Osteocyte (in vitro differentiated cells): Measurements from ENCODE around the gene ARSB. TPM values are rescaled to one million over a fixed set of nuclear protein-coding genes. Genes with fewer than 3 reads are reported as not detected.

ENCODE experiments used
- DNase-seq: peaks from one replicate; pipeline ENCODE4 v3.0.0; 2021; ENCODE audit warnings: mixed read lengths; ENCODE audit not compliant: unreplicated experiment; ENCODE audit errors: extremely low spot score
- H3K27ac Mint-ChIP-seq: one replicate; pipeline ENCODE4 v1.8.0; 2021; ENCODE audit warnings: mild to moderate bottlenecking, mixed read lengths; ENCODE audit not compliant: unreplicated experiment
- H3K27me3 Mint-ChIP-seq: one replicate; pipeline ENCODE4 v1.8.0; 2021; ENCODE audit warnings: mixed read lengths; ENCODE audit not compliant: unreplicated experiment
- H3K36me3 Mint-ChIP-seq: one replicate; pipeline ENCODE4 v1.8.0; 2021; ENCODE audit warnings: mixed read lengths; ENCODE audit not compliant: unreplicated experiment
- H3K4me1 Mint-ChIP-seq: one replicate; pipeline ENCODE4 v1.8.0; 2021; ENCODE audit warnings: mixed read lengths; ENCODE audit not compliant: unreplicated experiment
- H3K4me3 Mint-ChIP-seq: one replicate; pipeline ENCODE4 v1.8.0; 2021; ENCODE audit warnings: mild to moderate bottlenecking, moderate library complexity, mixed read lengths; ENCODE audit not compliant: unreplicated experiment
- H3K9me3 Mint-ChIP-seq: one replicate; pipeline ENCODE4 v1.8.0; 2021; ENCODE audit warnings: mixed read lengths; ENCODE audit not compliant: unreplicated experiment
- total RNA-seq: library from RNA; stranded (reverse); gene quantifications from 2 replicates; pipeline ENCODE4 v1.2.1, GENCODE V29; 2021
- TF ChIP-seq, protein P1 (sequence below): fragments of 200-600 bp; sonication (generic); IDR thresholded peaks from 2 replicates; pipeline ENCODE4 v1.5.0; 2021; ENCODE audit warnings: antibody characterized with exemption, mild to moderate bottlenecking, moderate library complexity

ARSB gene
- total RNA-seq, 1 donor from 2014 or later = 34.9 TPM

DNA sequence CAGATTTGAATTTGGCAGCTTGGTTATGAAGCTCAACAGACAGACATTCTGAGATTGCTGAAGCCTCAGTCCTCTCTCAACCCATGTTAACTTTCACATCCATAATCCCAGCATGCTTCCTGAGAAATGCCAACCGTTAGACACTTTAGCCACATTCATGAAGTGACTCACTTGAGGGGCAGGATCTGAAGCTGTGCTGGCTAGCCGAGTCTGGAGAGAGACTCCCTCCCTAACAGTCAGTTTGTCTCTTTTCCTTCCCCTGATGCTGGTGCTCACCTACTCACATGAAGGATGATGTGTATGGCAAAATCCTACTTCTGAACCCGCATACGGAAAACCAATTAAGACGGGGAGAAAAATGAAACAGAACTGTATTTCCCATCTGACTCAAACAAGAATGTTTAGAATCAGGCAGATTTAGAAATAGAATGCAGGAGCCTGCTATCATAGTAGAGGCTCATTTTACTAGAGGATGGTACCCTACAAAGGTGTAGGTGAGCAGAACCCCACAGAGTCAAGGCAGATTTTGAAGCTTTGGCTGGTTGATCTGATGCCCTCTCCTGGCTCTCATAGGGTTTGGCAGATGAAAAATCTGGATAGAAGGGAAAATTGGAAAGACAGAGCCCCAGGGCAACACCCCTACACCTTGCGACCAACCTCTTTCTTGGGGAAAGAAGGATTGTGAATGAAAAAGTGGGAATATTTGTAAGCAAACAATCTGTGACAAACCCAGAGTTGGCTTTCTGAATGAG, 185.7 kb downstream of the ARSB start:
- Mint-ChIP-seq H3K27ac (no peak overlapping the region), H3K9me3 (no peaks in the 10 kb centered on the region), H3K4me3 (no peak overlapping the region), H3K27me3 (no peaks in the 10 kb centered on the region), H3K36me3 (peaks cover 10% of the 10 kb centered on the region), H3K4me1 (peaks cover 33% of the 10 kb centered on the region)
- TF ChIP-seq, protein P1, sequence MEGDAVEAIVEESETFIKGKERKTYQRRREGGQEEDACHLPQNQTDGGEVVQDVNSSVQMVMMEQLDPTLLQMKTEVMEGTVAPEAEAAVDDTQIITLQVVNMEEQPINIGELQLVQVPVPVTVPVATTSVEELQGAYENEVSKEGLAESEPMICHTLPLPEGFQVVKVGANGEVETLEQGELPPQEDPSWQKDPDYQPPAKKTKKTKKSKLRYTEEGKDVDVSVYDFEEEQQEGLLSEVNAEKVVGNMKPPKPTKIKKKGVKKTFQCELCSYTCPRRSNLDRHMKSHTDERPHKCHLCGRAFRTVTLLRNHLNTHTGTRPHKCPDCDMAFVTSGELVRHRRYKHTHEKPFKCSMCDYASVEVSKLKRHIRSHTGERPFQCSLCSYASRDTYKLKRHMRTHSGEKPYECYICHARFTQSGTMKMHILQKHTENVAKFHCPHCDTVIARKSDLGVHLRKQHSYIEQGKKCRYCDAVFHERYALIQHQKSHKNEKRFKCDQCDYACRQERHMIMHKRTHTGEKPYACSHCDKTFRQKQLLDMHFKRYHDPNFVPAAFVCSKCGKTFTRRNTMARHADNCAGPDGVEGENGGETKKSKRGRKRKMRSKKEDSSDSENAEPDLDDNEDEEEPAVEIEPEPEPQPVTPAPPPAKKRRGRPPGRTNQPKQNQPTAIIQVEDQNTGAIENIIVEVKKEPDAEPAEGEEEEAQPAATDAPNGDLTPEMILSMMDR = peak; percentile 37
- no peak for DNase-seq

DNA sequence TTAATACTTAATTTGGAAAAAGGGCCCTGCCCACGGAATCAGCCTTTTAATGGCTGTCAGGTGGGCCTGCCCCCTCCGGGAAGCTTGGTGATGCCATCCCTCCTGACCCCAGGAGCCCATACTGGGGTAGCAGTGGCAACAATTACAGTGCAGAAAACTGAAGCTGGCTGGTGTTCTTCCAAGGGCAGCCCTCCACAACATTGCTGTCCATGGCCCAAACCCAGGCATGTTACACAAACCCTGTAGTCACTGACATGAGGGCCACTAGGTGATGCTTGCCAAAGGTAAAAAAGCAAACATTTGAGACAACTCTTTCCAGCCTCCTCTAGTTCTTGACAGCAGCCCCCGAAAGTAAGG, 186.5 kb downstream of the ARSB start:
- TF ChIP-seq, protein P1 = no peak
- Mint-ChIP-seq H3K4me1 (peaks cover 34% of the 10 kb centered on the region), H3K4me3 (no peak overlapping the region), H3K27me3 (no peaks in the 10 kb centered on the region), H3K9me3 (no peaks in the 10 kb centered on the region), H3K27ac (no peak overlapping the region), H3K36me3 (peaks cover 10% of the 10 kb centered on the region)
- DNase-seq = no peak

DNA sequence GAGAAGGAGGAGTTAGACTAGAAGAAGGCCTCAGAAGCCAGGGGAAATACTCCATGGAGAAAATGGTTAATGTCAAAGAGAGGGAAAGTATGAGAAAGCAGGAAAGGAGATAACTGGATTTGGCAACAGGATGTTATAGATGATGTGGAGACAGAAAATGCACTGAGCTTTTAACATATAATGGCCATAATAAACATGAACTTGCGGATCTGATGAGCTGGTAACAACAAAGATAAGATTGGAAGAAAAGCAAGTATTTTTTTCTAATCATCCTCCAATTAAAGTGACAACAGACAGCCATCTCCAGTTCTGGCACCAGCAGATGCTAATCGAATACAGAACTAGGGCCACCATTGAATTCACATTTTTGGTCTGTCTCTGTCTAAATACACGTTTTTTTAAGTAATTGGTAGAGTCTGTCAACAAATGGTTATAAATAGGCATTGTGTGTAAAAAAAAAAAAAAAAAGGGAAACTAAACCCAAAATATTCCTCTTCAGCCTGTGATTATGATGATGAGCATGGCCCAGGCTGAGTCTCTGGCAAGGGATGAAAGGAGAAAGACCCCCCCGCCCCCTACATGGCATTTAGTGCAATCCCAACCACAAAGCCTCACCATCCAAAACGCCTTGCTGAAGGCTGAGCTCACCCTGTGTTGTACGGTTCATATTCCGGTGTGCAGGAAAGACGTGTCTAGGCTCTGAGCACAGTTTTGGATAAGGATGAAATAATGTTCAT, 187.0 kb downstream of the ARSB start:
- no peak for DNase-seq
- H3K4me1 Mint-ChIP-seq = peaks cover 38% of the 10 kb centered on the region
- no peak overlapping the region for H3K27ac Mint-ChIP-seq
- H3K4me3 Mint-ChIP-seq = no peak overlapping the region
- TF ChIP-seq, protein P1 = no peak
- peaks cover 10% of the 10 kb centered on the region for H3K36me3 Mint-ChIP-seq
- no peaks in the 10 kb centered on the region for H3K27me3 Mint-ChIP-seq
- H3K9me3 Mint-ChIP-seq = no peaks in the 10 kb centered on the region

DNA sequence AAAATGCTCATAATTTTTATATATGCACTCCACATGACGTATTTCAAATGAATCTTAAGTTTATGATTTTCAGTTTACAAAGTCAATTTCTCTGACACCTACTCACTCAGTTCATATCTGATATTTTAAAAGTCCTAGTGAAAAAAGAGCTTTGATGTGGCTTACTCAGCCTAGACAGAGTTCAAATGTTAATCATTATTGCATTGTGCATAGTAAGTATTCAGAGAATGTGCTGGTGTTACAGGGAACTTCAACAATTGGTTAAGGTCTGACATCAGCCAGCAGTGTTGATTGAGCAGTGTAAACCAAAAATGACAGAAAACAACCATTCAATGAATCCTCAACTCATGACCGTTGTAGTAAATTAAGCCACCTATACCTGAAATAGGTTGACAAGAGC, 189.4 kb downstream of the ARSB start:
- TF ChIP-seq, protein P1 = no peak
- no peak overlapping the region for H3K4me3 Mint-ChIP-seq
- no peaks in the 10 kb centered on the region for H3K27me3 Mint-ChIP-seq
- peaks cover 6% of the 10 kb centered on the region for H3K36me3 Mint-ChIP-seq
- H3K27ac Mint-ChIP-seq = no peak overlapping the region
- peaks cover 36% of the 10 kb centered on the region for H3K4me1 Mint-ChIP-seq
- H3K9me3 Mint-ChIP-seq = no peaks in the 10 kb centered on the region
- DNase-seq = no peak

DNA sequence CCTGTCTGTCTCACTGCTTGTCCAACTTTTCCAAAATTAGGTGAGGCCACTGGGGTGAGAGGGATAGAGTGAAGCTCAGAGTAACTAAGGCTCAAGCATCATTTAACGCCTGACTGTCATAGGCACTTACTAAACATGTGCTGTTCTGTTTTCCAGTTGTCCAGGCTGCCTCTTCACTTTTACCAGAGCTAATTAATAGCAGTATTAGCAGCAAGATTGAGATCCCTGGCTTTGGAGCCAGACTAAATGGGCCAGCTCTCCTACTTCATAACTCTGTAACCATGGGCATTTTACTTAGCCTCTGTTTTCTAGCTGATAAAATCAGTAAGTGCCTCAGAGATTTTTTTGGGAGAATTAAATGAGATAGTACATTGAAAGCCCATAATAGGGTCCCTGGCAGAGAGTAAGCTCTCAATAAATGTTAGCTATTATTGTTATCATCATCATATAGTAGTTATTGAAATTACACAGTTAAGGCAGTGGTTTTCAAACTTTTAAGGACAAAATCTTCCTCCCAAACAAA, 190.4 kb downstream of the ARSB start:
- H3K4me3 Mint-ChIP-seq = no peak overlapping the region

More for the DNA sequence above, 190.4 kb downstream of the ARSB start:
- H3K36me3 Mint-ChIP-seq = peaks cover 4% of the 10 kb centered on the region
- H3K27me3 Mint-ChIP-seq = no peaks in the 10 kb centered on the region
- DNase-seq = no peak
- TF ChIP-seq, protein P1 = no peak
- peak overlapping the region; percentile 80 for H3K27ac Mint-ChIP-seq
- H3K9me3 Mint-ChIP-seq = no peaks in the 10 kb centered on the region
- peaks cover 36% of the 10 kb centered on the region for H3K4me1 Mint-ChIP-seq
